ENCODE measurements around the gene PCP4. TPM values are rescaled to one million over a fixed set of nuclear protein-coding genes. Genes with fewer than 3 reads are reported as not detected.

PCP4 gene
- total RNA-seq: not detected

- Mint-ChIP-seq H3K4me1 (no peaks in the 10 kb centered on the region), H3K27me3 (no peaks in the 10 kb centered on the region), H3K9me3 (no peaks in the 10 kb centered on the region), H3K4me3 (no peak within 1 kb of the TSS), H3K36me3 (ENCODE audit: low read depth) (no peaks in the 10 kb centered on the region), H3K27ac (no peak within 1 kb of the TSS)
- ChIA-PET POLR2A (no interaction called here), CTCF (interaction anchor here (0.6 to 1.7 kb wide), 4 partner anchors 10 to 454 kb away, joined by 3 to 5 read pairs (median 4); no protein-coding TSS in a partner anchor)
- peak; percentile 23 for DNase-seq
Measured at GRCh38 chr21:39867198-39867650, at the start of gene PCP4. Gene PCP4, plus strand, starts transcription at chr21:39867438. Its CDS starts 64 bp downstream, at chr21:39867502.

DNA sequence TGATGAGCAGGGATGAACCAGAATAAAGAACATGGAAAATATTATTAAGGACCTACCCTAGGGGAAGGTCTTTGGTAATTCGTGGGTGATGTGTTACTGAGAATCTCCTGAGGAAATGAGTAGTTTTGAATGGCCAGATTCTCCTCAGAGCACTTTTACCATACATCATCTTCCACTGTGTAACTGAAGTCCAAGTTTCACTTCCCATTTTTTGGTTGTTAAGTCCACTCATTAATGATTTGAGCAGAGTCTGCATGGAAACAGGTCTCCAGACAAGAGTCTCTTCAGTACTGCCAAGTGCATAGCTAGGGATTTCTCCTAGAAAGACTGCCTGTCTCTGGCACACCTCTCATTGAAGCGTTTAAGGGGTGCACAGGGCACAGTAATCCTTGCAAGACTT lies 48.7 kb upstream of the PCP4 start:
- peaks cover 5% of the 10 kb centered on the region for H3K9me3 Mint-ChIP-seq
- DNase-seq: no peak
- no peaks in the 10 kb centered on the region for H3K4me1 Mint-ChIP-seq
- no peak overlapping the region for H3K27ac Mint-ChIP-seq
- ChIA-PET POLR2A (no interaction called here), CTCF (no interaction called here)
- no peaks in the 10 kb centered on the region for H3K36me3 Mint-ChIP-seq (ENCODE audit: low read depth)
- no peak overlapping the region for H3K4me3 Mint-ChIP-seq
- H3K27me3 Mint-ChIP-seq: no peaks in the 10 kb centered on the region

GRCh38 chr21:39822042-39822441 lies 45.2 kb upstream of the PCP4 start:
- Mint-ChIP-seq H3K9me3 (peaks cover 12% of the 10 kb centered on the region), H3K4me1 (no peaks in the 10 kb centered on the region), H3K27ac (no peak overlapping the region), H3K4me3 (no peak overlapping the region), H3K36me3 (ENCODE audit: low read depth) (no peaks in the 10 kb centered on the region), H3K27me3 (no peaks in the 10 kb centered on the region)
- ChIA-PET POLR2A (no interaction called here), CTCF (no interaction called here)
- DNase-seq: no peak

- DNase-seq: no peak
- no peaks in the 10 kb centered on the region for H3K4me1 Mint-ChIP-seq
- H3K9me3 Mint-ChIP-seq: peaks cover 6% of the 10 kb centered on the region
- H3K27ac Mint-ChIP-seq: no peak overlapping the region
- POLR2A ChIA-PET: no interaction called here
- H3K4me3 Mint-ChIP-seq: no peak overlapping the region
- H3K27me3 Mint-ChIP-seq: no peaks in the 10 kb centered on the region
- CTCF ChIA-PET: no interaction called here
- no peaks in the 10 kb centered on the region for H3K36me3 Mint-ChIP-seq (ENCODE audit: low read depth)
Measured at GRCh38 chr21:39825250-39825649, 42.0 kb upstream of the PCP4 start.

GRCh38 chr21:39834543-39834942 lies 32.7 kb upstream of the PCP4 start:
- Mint-ChIP-seq H3K36me3 (ENCODE audit: low read depth) (no peaks in the 10 kb centered on the region), H3K9me3 (peaks cover 8% of the 10 kb centered on the region), H3K27ac (no peak overlapping the region), H3K27me3 (no peaks in the 10 kb centered on the region), H3K4me1 (no peaks in the 10 kb centered on the region), H3K4me3 (no peak overlapping the region)
- ChIA-PET POLR2A (no interaction called here), CTCF (no interaction called here)
- DNase-seq: no peak

GRCh38 chr21:39837861-39838359 lies 29.3 kb upstream of the PCP4 start:
- CTCF ChIA-PET: no interaction called here
- Mint-ChIP-seq H3K27me3 (no peaks in the 10 kb centered on the region), H3K4me3 (no peak overlapping the region), H3K36me3 (ENCODE audit: low read depth) (no peaks in the 10 kb centered on the region), H3K9me3 (peaks cover 8% of the 10 kb centered on the region), H3K4me1 (no peaks in the 10 kb centered on the region), H3K27ac (no peak overlapping the region)
- POLR2A ChIA-PET: no interaction called here
- DNase-seq: no peak

- no peak for DNase-seq
- CTCF ChIA-PET: no interaction called here
- POLR2A ChIA-PET: no interaction called here
Measured at GRCh38 chr21:39840373-39841097, 26.7 kb upstream of the PCP4 start.

DNA sequence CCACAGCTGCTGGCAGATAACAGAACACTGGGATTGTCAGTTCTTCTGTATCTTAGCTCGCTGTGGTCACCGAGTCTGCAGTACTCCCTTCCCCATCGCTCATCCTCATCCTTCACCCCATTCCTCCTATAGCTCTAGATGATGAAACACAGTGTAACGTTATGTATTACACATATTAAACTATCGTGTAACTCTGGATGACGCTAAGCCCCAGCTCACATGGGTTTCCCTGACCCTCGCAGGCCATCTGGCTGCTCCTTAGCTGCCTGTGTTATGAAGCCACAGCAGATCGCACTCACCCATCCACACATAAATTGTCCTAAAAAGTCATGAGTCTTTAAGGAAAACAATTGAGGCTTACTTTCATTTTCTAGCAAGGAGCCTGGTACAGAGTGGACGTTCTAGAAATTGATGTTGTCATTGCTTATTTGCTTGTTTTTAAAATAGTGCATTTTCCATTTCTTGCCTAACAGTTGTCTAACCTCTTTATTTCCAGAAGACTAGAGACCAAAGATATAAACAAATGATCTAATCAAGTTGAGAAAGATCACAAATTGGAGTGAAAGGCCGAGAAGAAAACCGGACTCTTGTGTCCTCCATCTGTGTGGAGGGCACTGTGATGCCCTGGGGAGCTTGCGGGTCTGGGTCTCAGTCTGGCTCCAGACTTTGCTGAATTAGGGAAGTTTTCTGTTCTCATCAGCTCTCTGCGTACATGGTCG lies 24.3 kb upstream of the PCP4 start:
- no peak overlapping the region for H3K27ac Mint-ChIP-seq
- no peaks in the 10 kb centered on the region for H3K4me1 Mint-ChIP-seq
- no peak for DNase-seq
- no peaks in the 10 kb centered on the region for H3K27me3 Mint-ChIP-seq
- no peak overlapping the region for H3K4me3 Mint-ChIP-seq
- ChIA-PET CTCF (no interaction called here), POLR2A (no interaction called here)
- H3K36me3 Mint-ChIP-seq (ENCODE audit: low read depth): no peaks in the 10 kb centered on the region
- H3K9me3 Mint-ChIP-seq: peaks cover 14% of the 10 kb centered on the region

More at GRCh38 chr21:39840373-39841097, 26.7 kb upstream of the PCP4 start:
- Mint-ChIP-seq H3K27me3 (no peaks in the 10 kb centered on the region), H3K9me3 (peaks cover 15% of the 10 kb centered on the region), H3K27ac (no peak overlapping the region), H3K4me1 (no peaks in the 10 kb centered on the region), H3K4me3 (no peak overlapping the region), H3K36me3 (ENCODE audit: low read depth) (no peaks in the 10 kb centered on the region)

GRCh38 chr21:39843483-39843882 lies 23.8 kb upstream of the PCP4 start:
- POLR2A ChIA-PET: no interaction called here
- Mint-ChIP-seq H3K9me3 (peaks cover 14% of the 10 kb centered on the region), H3K27ac (no peak overlapping the region), H3K27me3 (no peaks in the 10 kb centered on the region), H3K4me3 (no peak overlapping the region), H3K4me1 (no peaks in the 10 kb centered on the region), H3K36me3 (ENCODE audit: low read depth) (no peaks in the 10 kb centered on the region)
- DNase-seq: no peak
- CTCF ChIA-PET: no interaction called here

- no peak overlapping the region for H3K4me3 Mint-ChIP-seq
- no peak for DNase-seq
- no peak overlapping the region for H3K27ac Mint-ChIP-seq
- peaks cover 16% of the 10 kb centered on the region for H3K9me3 Mint-ChIP-seq
- POLR2A ChIA-PET: no interaction called here
- H3K27me3 Mint-ChIP-seq: no peaks in the 10 kb centered on the region
- CTCF ChIA-PET: no interaction called here
- H3K4me1 Mint-ChIP-seq: no peaks in the 10 kb centered on the region
- no peaks in the 10 kb centered on the region for H3K36me3 Mint-ChIP-seq (ENCODE audit: low read depth)
Measured at GRCh38 chr21:39843916-39844315, 23.3 kb upstream of the PCP4 start.

DNA sequence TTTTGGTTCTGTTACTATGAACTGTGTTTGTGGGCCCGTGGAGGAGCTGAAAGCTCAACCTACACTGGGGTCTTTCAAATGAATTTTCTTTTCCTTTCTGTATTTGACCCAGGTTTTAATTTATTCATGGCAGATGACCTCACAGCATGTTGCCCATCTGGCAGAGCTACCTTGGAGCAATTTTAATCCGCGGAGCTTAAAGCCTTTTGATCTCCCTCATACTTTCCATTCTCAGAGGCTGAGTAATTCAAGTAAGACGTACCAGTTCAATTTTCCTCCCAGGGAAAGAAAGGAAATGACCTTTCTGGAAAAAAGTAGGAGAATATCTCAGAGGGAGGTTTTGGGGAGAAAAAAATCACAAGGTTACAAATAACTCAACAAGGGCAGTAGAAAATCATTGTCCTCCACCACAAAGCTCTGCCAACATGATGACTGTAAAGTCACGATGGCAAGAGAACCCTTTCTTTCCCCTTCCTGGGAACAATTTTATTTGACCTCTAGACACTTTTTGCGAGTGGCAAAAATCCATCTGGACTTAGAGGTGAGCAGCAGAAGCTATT lies 21.6 kb upstream of the PCP4 start:
- Mint-ChIP-seq H3K27me3 (no peaks in the 10 kb centered on the region), H3K4me1 (no peaks in the 10 kb centered on the region), H3K4me3 (no peak overlapping the region), H3K36me3 (ENCODE audit: low read depth) (no peaks in the 10 kb centered on the region), H3K9me3 (peaks cover 20% of the 10 kb centered on the region), H3K27ac (no peak overlapping the region)
- CTCF ChIA-PET: no interaction called here
- POLR2A ChIA-PET: no interaction called here
- DNase-seq: no peak

GRCh38 chr21:39847877-39848276 lies 19.4 kb upstream of the PCP4 start:
- no peak for DNase-seq
- no peak overlapping the region for H3K4me3 Mint-ChIP-seq
- no peaks in the 10 kb centered on the region for H3K36me3 Mint-ChIP-seq (ENCODE audit: low read depth)
- peaks cover 32% of the 10 kb centered on the region for H3K9me3 Mint-ChIP-seq
- H3K27me3 Mint-ChIP-seq: no peaks in the 10 kb centered on the region
- ChIA-PET CTCF (no interaction called here), POLR2A (no interaction called here)
- H3K4me1 Mint-ChIP-seq: no peaks in the 10 kb centered on the region
- H3K27ac Mint-ChIP-seq: no peak overlapping the region

DNA sequence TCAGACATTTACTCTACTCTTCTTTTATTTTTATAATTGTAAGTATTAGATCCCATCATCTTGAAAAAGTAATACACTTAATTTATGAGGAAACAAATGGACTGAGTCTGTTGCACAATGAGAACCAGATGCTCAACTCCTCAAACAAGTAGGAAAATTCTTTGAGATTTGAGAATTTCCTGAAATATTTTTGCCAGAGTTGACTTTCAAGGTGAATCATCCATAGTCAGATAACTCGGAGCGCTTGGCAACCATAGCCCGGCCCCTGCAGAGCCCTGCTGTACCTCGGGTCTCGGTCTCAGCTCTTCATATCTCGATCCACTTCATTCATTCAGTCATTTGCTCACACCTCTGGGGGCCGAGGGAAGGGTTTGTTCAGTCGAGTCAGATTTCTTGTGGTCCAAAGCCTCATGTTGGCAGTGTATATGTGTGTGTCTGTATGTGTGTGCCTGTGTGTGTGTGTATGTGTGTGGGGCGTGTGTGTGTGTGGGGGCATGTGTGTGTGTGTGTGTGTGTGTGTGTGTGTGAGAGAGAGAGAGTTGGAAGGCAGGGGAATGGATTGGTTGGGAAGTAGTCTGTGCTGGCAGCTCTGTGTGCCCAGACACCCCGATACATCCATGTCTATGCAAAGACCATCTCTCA lies 18.1 kb upstream of the PCP4 start:
- H3K4me1 Mint-ChIP-seq: no peaks in the 10 kb centered on the region
- no peak for DNase-seq
- H3K9me3 Mint-ChIP-seq: peaks cover 32% of the 10 kb centered on the region
- H3K27me3 Mint-ChIP-seq: no peaks in the 10 kb centered on the region
- H3K4me3 Mint-ChIP-seq: no peak overlapping the region
- H3K27ac Mint-ChIP-seq: no peak overlapping the region
- CTCF ChIA-PET: no interaction called here
- POLR2A ChIA-PET: no interaction called here
- no peaks in the 10 kb centered on the region for H3K36me3 Mint-ChIP-seq (ENCODE audit: low read depth)
